HepG2 (cell line): ENCODE data around the gene TOGARAM1. TPM values are rescaled to one million over a fixed set of nuclear protein-coding genes. Genes with fewer than 3 reads are reported as not detected.

Source experiments
- ATAC-seq: fragments of 200-7000 bp; cut with Tn5 transposase; 3 replicates; pipeline ENCODE4 v1.9.1; 2020; ENCODE audit warnings: mild to moderate bottlenecking, moderate library complexity
- BruUV-seq: library from RNA; stranded (reverse); fragments of 400-500 nt; replicated peaks from 2 replicates; lab custom pipeline; 2021; lab: Mats Ljungman, UMichigan
- CTCF ChIA-PET: fragments of 300-600 bp; formaldehyde crosslinking; extraction: SDS; loops from one replicate; lab custom pipeline; 2021; ENCODE audit warnings: low total read pairs, inconsistent platforms, low intra/inter-chr PET ratio; lab: Yijun Ruan, JAX
- POLR2A ChIA-PET: fragments of 350-600 bp; sonication (Branson Sonifier 250); formaldehyde crosslinking; loops from one replicate; lab custom pipeline; 2020; ENCODE audit warnings: antibody characterized with exemption, inconsistent platforms; lab: Yijun Ruan, JAX
- DNase-seq: peaks from one replicate; pipeline ENCODE4 v3.0.0-alpha.2; 2015; ENCODE audit warnings: low spot score
- FAIRE-seq: peaks from 3 replicates; lab custom pipeline; 2011; peaks lifted over from hg19 to GRCh38; lab: Jason Lieb, UNC
- H2AFZ ChIP-seq: one replicate; pipeline ENCODE4 v1.6.1; 2011; ENCODE audit warnings: low read length, inconsistent platforms
- H3K27ac ChIP-seq: fragments of 300-600 bp; 3 replicates; pipeline ENCODE4 v1.8.0; 2011; ENCODE audit warnings: mixed run types, mild to moderate bottlenecking, mixed read lengths, low read length, inconsistent platforms; ENCODE audit not compliant: insufficient read depth; ENCODE audit errors: extremely low read length
- H3K27me3 ChIP-seq, 2 experiments: fragments of 200-600 bp in 1 of 2; 2 replicates in 1 of 2; 3 replicates in 1 of 2; pipeline versions ENCODE4 v1.6.0 to v1.8.0; 2011; ENCODE audit warnings: low read length in 2 of 2, mild to moderate bottlenecking in 2 of 2, moderate library complexity in 2 of 2, inconsistent platforms in 1 of 2; ENCODE audit not compliant: insufficient read depth in 2 of 2, control insufficient read depth in 1 of 2
- H3K36me3 ChIP-seq, 2 experiments: fragments of 200-600 bp in 1 of 2; replicated peaks in 1 of 2; 2 replicates in 1 of 2; 3 replicates in 1 of 2; pipeline versions ENCODE4 v1.5.1 to v1.8.0; 2011; ENCODE audit warnings: low read length in 2 of 2, inconsistent platforms in 1 of 2; ENCODE audit not compliant: insufficient read depth in 2 of 2, control insufficient read depth in 1 of 2
- H3K4me1 ChIP-seq: 2 replicates; pipeline ENCODE4 v1.5.1; 2012; ENCODE audit warnings: low read length, inconsistent platforms; ENCODE audit not compliant: insufficient read depth
- H3K4me2 ChIP-seq: 2 replicates; pipeline ENCODE4 v1.6.0; 2011; ENCODE audit warnings: low read depth, low read length, inconsistent platforms
- H3K4me3 ChIP-seq, 3 experiments: fragments of 200-600 bp in 1 of 3; sonication (generic), shearing (Covaris generic) in 1 of 3; replicated peaks in 1 of 3; 2 replicates each; pipeline ENCODE4 v1.5.1; 2011 to 2016; ENCODE audit warnings: low read length in 3 of 3, inconsistent platforms in 2 of 3, low read depth in 2 of 3, mild to moderate bottlenecking in 2 of 3, control low read depth in 1 of 3, mixed read lengths in 1 of 3; ENCODE audit not compliant: insufficient read depth in 1 of 3
- H3K79me2 ChIP-seq: one replicate; pipeline ENCODE4 v1.6.1; 2011; ENCODE audit warnings: low read length, inconsistent platforms; ENCODE audit not compliant: insufficient read depth
- H3K9ac ChIP-seq: 2 replicates; pipeline ENCODE4 v1.6.0; 2011; ENCODE audit warnings: mild to moderate bottlenecking, low read depth, low read length, inconsistent platforms; ENCODE audit not compliant: insufficient read depth
- H3K9me3 ChIP-seq: 2 replicates; pipeline ENCODE4 v1.5.1; 2012; ENCODE audit warnings: mild to moderate bottlenecking, low read length
- H4K20me1 ChIP-seq: 2 replicates; pipeline ENCODE4 v1.6.0; 2011; ENCODE audit warnings: inconsistent platforms, mild to moderate bottlenecking, low read length, moderate library complexity; ENCODE audit not compliant: insufficient read depth
- CENPT ChIP-seq: sonication (generic); formaldehyde crosslinking; IDR thresholded peaks from 2 replicates; pipeline ENCODE4 v1.8.0; 2022; ENCODE audit warnings: low read depth, mild to moderate bottlenecking, moderate library complexity, missing genetic modification reagents
- GTF3A ChIP-seq: sonication (generic); formaldehyde crosslinking; conservative IDR thresholded peaks from 2 replicates; pipeline ENCODE4 v1.4.0; 2020; ENCODE audit warnings: mild to moderate bottlenecking, missing genetic modification reagents
- HHEX ChIP-seq: IDR thresholded peaks from 2 replicates; pipeline ENCODE4 v1.6.1; 2016; ENCODE audit warnings: control low read depth
- NCOR1 ChIP-seq: fragments of 200-600 bp; sonication (generic); IDR thresholded peaks from 2 replicates; pipeline ENCODE4 v1.7.0; 2017; ENCODE audit warnings: antibody characterized with exemption, low read length, borderline replicate concordance
- SIN3B ChIP-seq: fragments of 150-350 bp; IDR thresholded peaks from 2 replicates; pipeline ENCODE4 v1.6.1; 2014; ENCODE audit warnings: low read length
- ZFYVE20 ChIP-seq: sonication (generic); formaldehyde crosslinking; IDR thresholded peaks from 2 replicates; pipeline ENCODE4 v1.8.0; 2023; ENCODE audit warnings: low read depth, mild to moderate bottlenecking, moderate library complexity, missing genetic modification reagents, borderline replicate concordance
- ZNF530 ChIP-seq: sonication (generic); formaldehyde crosslinking; IDR thresholded peaks from 2 replicates; pipeline ENCODE4 v1.5.0; 2020; ENCODE audit warnings: low read depth, mild to moderate bottlenecking, missing genetic modification reagents
- ZZZ3 ChIP-seq: sonication (generic); formaldehyde crosslinking; IDR thresholded peaks from 2 replicates; pipeline ENCODE4 v1.4.0; 2020; ENCODE audit warnings: missing genetic modification reagents, mild to moderate bottlenecking, borderline replicate concordance
- WGBS: methylation state at CpG from one replicate; pipeline ENCODE4 v1.1.6; 2017; ENCODE audit warnings: low lambda C conversion rate; 5-methylcytosine and 5-hydroxymethylcytosine counted together
- in situ Hi-C: cut with HindIII; loops from 2 replicates; pipeline ENCODE4 v1.10.0; 2017; ENCODE audit warnings: low pct_unique_long_range_greater_than_20kb; ENCODE audit not compliant: extremely low pct_ligation_motif_present
- intact Hi-C: fragments of 100-400 bp; cut with micrococcal nuclease; formaldehyde crosslinking; loops from one replicate; pipeline ENCODE4 v1.10.0; 2022; ENCODE audit not compliant: unreplicated experiment
- polyA plus RNA-seq, 8 experiments: library from polyadenylated mRNA; depleted of rRNA in 3 of 8; stranded (reverse) in 7 of 8; unstranded in 1 of 8; fragments of >200 nt; fragmentation: Illumina TruSeq in 4 of 8; extraction: Trizol in 4 of 8; gene quantifications; 2 replicates each; pipeline versions ENCODE4 v1.2.1 to v1.2.3, GENCODE V29; 2011 to 2016; ENCODE audit warnings: low read depth in 4 of 8, missing spikeins in 1 of 8, mixed read lengths in 1 of 8; ENCODE audit not compliant: insufficient read depth in 1 of 8
- total RNA-seq, 5 experiments: library from RNA; depleted of rRNA; stranded (reverse); fragments of >200 nt; fragmentation: Illumina TruSeq; extraction: Trizol; gene quantifications; 2 replicates each; pipeline ENCODE4 v1.2.3, GENCODE V29; 2016; ENCODE audit warnings: low read depth in 1 of 5
- TF ChIP-seq, protein P1 (sequence below): sonication (generic); formaldehyde crosslinking; IDR thresholded peaks from 2 replicates; pipeline ENCODE4 v1.4.0; 2020; ENCODE audit warnings: missing genetic modification reagents
- TF ChIP-seq, protein P2 (sequence below): IDR thresholded peaks from 2 replicates; pipeline ENCODE4 v1.6.1; 2016; ENCODE audit warnings: missing compliant biosample characterization, missing genetic modification reagents, borderline replicate concordance
- TF ChIP-seq, protein P3 (sequence below): sonication (generic); formaldehyde crosslinking; IDR thresholded peaks from 2 replicates; pipeline ENCODE4 v1.8.0; 2022; ENCODE audit warnings: missing genetic modification reagents, low read depth, mild to moderate bottlenecking, borderline replicate concordance
- TF ChIP-seq, protein P4 (sequence below): sonication (generic); formaldehyde crosslinking; IDR thresholded peaks from 2 replicates; pipeline ENCODE4 v1.5.0; 2020; ENCODE audit warnings: missing genetic modification reagents

Gene TOGARAM1
- total and polyA plus RNA-seq, 2 of the 13 experiments (the other 11 are each of a cell fraction or from before 2014, with no cell fraction given): 5.6 to 9.8 TPM

DNA sequence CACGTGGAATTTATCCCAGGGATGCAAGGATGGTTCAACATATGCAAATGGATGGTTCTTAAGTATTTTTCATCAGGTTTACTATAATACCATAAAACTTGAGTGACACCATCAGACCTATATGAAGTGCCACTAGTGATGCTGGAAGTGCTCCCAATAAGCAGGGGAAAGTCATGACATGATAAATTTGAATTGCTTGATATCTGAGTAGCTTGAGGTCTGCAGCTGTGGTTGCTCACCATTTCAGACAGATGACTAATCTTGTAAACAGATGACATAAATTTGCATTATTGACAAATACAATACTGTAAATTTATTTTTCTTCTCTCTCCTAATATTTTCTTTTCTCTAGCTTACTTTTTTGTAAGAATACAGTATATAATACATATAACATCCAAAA, 108.2 kb downstream of the TOGARAM1 start (continued):
- TF ChIP-seq, protein P1, sequence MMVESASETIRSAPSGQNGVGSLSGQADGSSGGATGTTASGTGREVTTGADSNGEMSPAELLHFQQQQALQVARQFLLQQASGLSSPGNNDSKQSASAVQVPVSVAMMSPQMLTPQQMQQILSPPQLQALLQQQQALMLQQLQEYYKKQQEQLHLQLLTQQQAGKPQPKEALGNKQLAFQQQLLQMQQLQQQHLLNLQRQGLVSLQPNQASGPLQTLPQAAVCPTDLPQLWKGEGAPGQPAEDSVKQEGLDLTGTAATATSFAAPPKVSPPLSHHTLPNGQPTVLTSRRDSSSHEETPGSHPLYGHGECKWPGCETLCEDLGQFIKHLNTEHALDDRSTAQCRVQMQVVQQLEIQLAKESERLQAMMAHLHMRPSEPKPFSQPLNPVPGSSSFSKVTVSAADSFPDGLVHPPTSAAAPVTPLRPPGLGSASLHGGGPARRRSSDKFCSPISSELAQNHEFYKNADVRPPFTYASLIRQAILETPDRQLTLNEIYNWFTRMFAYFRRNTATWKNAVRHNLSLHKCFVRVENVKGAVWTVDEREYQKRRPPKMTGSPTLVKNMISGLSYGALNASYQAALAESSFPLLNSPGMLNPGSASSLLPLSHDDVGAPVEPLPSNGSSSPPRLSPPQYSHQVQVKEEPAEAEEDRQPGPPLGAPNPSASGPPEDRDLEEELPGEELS: no peak
- TF ChIP-seq NCOR1: no peak
- TF ChIP-seq, protein P2, sequence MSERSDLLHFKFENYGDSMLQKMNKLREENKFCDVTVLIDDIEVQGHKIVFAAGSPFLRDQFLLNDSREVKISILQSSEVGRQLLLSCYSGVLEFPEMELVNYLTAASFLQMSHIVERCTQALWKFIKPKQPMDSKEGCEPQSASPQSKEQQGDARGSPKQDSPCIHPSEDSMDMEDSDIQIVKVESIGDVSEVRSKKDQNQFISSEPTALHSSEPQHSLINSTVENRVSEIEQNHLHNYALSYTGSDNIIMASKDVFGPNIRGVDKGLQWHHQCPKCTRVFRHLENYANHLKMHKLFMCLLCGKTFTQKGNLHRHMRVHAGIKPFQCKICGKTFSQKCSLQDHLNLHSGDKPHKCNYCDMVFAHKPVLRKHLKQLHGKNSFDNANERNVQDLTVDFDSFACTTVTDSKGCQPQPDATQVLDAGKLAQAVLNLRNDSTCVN: no peak
- TF ChIP-seq, protein P3, sequence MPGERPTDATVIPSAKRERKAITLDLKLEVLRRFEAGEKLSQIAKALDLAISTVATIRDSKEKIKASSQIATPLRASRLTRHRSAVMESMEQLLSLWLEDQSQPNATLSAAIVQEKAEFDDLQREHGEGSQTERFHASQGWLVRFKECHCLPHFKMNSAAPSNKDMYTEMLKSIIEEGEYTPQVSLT (CRISPR knock-in tag): no peak
- no peak for TF ChIP-seq ZZZ3 (CRISPR knock-in tag)
- TF ChIP-seq ZNF530 (CRISPR knock-in tag): no peak
- TF ChIP-seq, all 625 proteins: peak for 0

DNA sequence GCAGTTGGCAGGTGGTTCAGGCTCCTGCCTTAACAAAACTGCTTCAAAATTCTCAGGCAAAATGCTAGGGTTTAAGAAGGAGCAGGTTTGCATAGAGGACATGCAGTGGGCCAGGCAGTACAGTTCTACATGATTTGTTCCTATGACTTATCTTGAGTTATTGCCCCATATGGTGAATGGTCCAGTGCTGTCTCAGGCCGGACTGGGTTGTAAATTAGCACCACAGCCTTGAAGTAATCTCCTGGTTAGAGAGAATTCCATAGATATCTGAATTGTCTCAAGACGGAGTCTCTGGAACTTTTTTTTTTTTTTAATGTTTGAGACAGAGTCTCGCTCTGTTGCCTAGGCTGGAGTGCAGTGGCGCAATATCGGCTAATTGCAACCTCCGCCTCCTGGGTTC, 110.1 kb downstream of the TOGARAM1 start:
- no peak for FAIRE-seq
- 95% methylated on average over 6 of the region's 6 CpGs for WGBS
- no TSS peak for BruUV-seq
- intact Hi-C loops: no loop called here
- no peaks in the 10 kb centered on the region for H3K79me2 ChIP-seq
- no peak overlapping the region for H2AFZ ChIP-seq
- CTCF ChIA-PET: no interaction called here
- no peaks in the 10 kb centered on the region for H3K4me1 ChIP-seq
- no peak overlapping the region for H3K4me2 ChIP-seq
- 0 out of 5 replicates have a peak, but pooled peaks cover 0 to 1% of the 10 kb centered on the region in 2 experiments for H3K36me3 ChIP-seq
- in situ Hi-C loops: no loop called here
- H3K27ac ChIP-seq: no peak overlapping the region
- ATAC-seq: no peak
- no peaks in the 10 kb centered on the region for H4K20me1 ChIP-seq
- no peak overlapping the region for H3K4me3 ChIP-seq
- DNase-seq: no peak
- H3K9me3 ChIP-seq: no peaks in the 10 kb centered on the region
- POLR2A ChIA-PET: no interaction called here
- no peaks in the 10 kb centered on the region for H3K27me3 ChIP-seq
- no peak overlapping the region for H3K9ac ChIP-seq
- TF ChIP-seq ZFYVE20 (CRISPR knock-in tag) (no peak), HHEX (no peak), GTF3A (CRISPR knock-in tag) (no peak), SIN3B (no peak), CENPT (CRISPR knock-in tag) (no peak), NCOR1 (no peak)
- TF ChIP-seq, protein P4, sequence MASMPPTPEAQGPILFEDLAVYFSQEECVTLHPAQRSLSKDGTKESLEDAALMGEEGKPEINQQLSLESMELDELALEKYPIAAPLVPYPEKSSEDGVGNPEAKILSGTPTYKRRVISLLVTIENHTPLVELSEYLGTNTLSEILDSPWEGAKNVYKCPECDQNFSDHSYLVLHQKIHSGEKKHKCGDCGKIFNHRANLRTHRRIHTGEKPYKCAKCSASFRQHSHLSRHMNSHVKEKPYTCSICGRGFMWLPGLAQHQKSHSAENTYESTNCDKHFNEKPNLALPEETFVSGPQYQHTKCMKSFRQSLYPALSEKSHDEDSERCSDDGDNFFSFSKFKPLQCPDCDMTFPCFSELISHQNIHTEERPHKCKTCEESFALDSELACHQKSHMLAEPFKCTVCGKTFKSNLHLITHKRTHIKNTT (CRISPR knock-in tag): no peak
